NCI-H187 (cell line): Measurements from ENCODE around the gene PSMB8.

Source experiments
- DNase-seq, 2 experiments: peaks; one replicate each; lab custom pipeline; 2025; lab: John Stamatoyannopoulos, UW

PSMB8 gene

DNA sequence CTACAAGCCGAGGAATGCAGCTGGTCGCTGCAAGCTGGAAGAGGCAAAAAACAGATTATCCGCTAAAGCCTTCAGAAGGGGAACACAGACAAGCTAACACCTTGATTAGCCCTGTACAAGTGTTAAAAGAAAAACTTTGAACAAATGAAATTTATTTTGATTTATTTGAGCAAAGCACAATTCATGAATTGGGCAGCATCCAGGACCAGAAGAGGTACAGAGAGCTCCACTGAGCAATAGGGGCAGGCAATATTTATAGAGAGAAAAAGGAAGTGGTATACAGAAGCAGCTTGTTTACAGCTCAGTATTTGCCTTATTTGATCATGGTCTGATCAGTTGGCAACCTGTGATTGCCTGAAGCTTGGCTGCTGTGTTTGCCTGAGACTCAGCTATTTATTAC lies 44.7 kb downstream of the PSMB8 start:
- no peak for DNase-seq

DNA sequence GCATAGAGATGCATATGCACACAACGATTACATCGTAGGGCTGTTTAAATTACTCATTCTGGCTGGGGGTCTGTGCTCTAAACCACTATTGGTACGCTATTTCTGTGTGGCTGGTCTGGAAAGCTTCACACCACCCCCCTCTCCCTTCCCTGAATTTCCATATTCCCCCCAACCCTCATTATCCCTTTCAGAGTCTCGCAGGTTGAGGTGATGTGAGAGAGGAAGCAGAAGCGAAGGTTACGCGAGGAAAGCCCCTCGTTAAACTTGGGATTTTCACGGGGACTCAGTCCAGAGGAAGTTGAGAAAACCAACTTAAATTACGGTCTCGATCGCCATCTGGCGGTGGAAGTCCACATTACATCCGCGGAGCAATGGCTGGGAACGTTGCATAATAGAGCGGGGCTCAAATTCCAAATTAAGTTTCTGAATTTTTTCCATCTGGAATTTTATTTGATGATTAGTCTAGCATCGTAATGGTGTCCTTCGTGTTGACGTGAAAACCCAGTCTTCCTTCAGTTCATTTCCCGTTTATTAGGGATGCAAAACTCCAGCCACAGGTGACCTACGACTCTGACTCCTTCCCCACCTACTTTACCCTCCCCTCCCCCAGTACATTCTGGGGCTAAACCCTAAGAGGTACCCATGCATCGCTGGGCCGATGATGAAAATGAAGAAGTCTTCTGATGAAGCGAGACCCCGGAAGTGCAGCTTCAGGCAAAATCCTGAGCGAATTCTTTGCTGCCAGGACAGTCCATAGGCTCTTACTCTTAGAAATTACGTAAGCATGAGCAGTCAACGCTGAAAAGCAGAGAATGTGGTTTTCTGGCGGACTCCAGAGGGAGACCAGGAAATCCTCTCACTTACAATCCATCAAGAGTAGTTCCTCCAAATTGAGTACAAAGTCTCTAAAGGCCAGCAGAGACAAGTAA lies 46.7 kb downstream of the PSMB8 start:
- DNase-seq = peak in 1 of 2 experiments; percentile 19

DNA sequence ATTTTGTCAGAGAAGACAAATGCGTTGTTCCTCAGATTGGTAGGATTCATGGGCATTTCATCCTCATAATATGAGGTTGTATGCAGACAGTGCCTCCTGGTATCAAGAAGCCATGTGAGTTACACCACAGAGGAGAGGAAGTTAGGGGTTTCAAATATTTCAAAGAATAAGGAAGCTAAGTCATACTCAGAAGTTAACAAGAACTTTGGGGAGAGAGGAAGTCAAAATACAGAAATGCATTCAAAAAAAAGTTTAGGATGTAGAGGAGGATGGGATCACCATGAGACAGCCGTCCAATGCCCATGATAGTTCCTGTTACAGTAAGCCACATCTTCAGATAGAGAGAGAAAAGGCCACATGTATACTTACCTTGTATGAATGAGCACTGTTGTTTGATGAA lies 49.3 kb downstream of the PSMB8 start:
- no peak for DNase-seq

- no peak for DNase-seq
Measured at GRCh38 chr6:32792901-32793435, 50.9 kb downstream of the PSMB8 start.
